COLO829 (cell line): ENCODE data around the gene BRWD1.

Experiments
- DNase-seq: peaks from one replicate; pipeline ENCODE4 v3.0.0; 2012; ENCODE audit warnings: low spot score

The BRWD1 gene

GRCh38 chr21:39313571-39314142 lies at the start of gene BRWD1:
Gene BRWD1 (minus strand): TSS chr21:39313632. CDS start chr21:39313491, 141 bp downstream.
- DNase-seq = peak; percentile 59

- no peak for DNase-seq
Observed at GRCh38 chr21:39362733-39363132, 49.3 kb upstream of the BRWD1 start.

- DNase-seq = no peak
Observed at GRCh38 chr21:39359382-39359781, 46.0 kb upstream of the BRWD1 start.

GRCh38 chr21:39353295-39353694 lies 39.9 kb upstream of the BRWD1 start:
- no peak for DNase-seq

GRCh38 chr21:39350094-39351005 lies 36.9 kb upstream of the BRWD1 start:
- no peak for DNase-seq

GRCh38 chr21:39349211-39350093 lies 36.0 kb upstream of the BRWD1 start:
- DNase-seq = peak; percentile 93

- DNase-seq = peak; percentile 51
Observed at GRCh38 chr21:39348355-39349210, 35.2 kb upstream of the BRWD1 start, which contains the start of gene HMGN1. Gene HMGN1 (minus strand): TSS chr21:39349088. CDS start chr21:39348917, 171 bp downstream.

- no peak for DNase-seq
Observed at GRCh38 chr21:39348040-39348354, 34.6 kb upstream of the BRWD1 start.

GRCh38 chr21:39347537-39347936 lies 34.1 kb upstream of the BRWD1 start:
- DNase-seq = no peak

GRCh38 chr21:39346671-39347331 lies 33.4 kb upstream of the BRWD1 start:
- no peak for DNase-seq

GRCh38 chr21:39346206-39346605 lies 32.8 kb upstream of the BRWD1 start:
- no peak for DNase-seq

GRCh38 chr21:39345440-39345839 lies 32.0 kb upstream of the BRWD1 start:
- DNase-seq = no peak

GRCh38 chr21:39344848-39345247 lies 31.4 kb upstream of the BRWD1 start:
- no peak for DNase-seq

GRCh38 chr21:39341249-39341923 lies 28.0 kb upstream of the BRWD1 start:
- no peak for DNase-seq

- DNase-seq = no peak
Observed at GRCh38 chr21:39340687-39341086, 27.3 kb upstream of the BRWD1 start.

- no peak for DNase-seq
Observed at GRCh38 chr21:39339231-39339630, 25.8 kb upstream of the BRWD1 start.

GRCh38 chr21:39336457-39337008 lies 23.1 kb upstream of the BRWD1 start:
- DNase-seq = no peak

- no peak for DNase-seq
Observed at GRCh38 chr21:39334611-39335010, 21.2 kb upstream of the BRWD1 start.

GRCh38 chr21:39332175-39332574 lies 18.7 kb upstream of the BRWD1 start:
- DNase-seq = no peak

GRCh38 chr21:39330001-39330400 lies 16.6 kb upstream of the BRWD1 start:
- no peak for DNase-seq
